Calu3 (cell line): ENCODE data around the gene CLCN4. TPM values are rescaled to one million over a fixed set of nuclear protein-coding genes. Genes with fewer than 3 reads are reported as not detected.

ENCODE experiments used
- BruUV-seq: library from RNA; stranded (reverse); fragments of 400-500 nt; replicated peaks from 2 replicates; lab custom pipeline; 2021; lab: Mats Ljungman, UMichigan
- CTCF ChIA-PET: fragments of 300-600 bp; sonication (Branson Sonifier 250); formaldehyde crosslinking; loops from one replicate; lab custom pipeline; 2022; ENCODE audit warnings: antibody characterized with exemption; lab: Charles Lee
- DNase-seq: peaks from one replicate; pipeline ENCODE4 v3.0.0; 2022
- H3K27ac Mint-ChIP-seq: one replicate; pipeline ENCODE4 v1.8.0; 2022; ENCODE audit warnings: mixed read lengths; ENCODE audit not compliant: unreplicated experiment
- H3K27me3 Mint-ChIP-seq: one replicate; pipeline ENCODE4 v1.8.0; 2022; ENCODE audit warnings: mixed read lengths; ENCODE audit not compliant: unreplicated experiment
- H3K36me3 Mint-ChIP-seq: one replicate; pipeline ENCODE4 v1.8.0; 2022; ENCODE audit warnings: mild to moderate bottlenecking, moderate library complexity, mixed read lengths; ENCODE audit not compliant: insufficient read depth, unreplicated experiment
- H3K4me1 Mint-ChIP-seq: one replicate; pipeline ENCODE4 v1.8.0; 2022; ENCODE audit warnings: mild to moderate bottlenecking, low read depth, mixed read lengths; ENCODE audit not compliant: unreplicated experiment
- H3K4me3 Mint-ChIP-seq: one replicate; pipeline ENCODE4 v1.8.0; 2022; ENCODE audit warnings: mild to moderate bottlenecking, low read depth, moderate library complexity, mixed read lengths; ENCODE audit not compliant: unreplicated experiment
- H3K9me3 Mint-ChIP-seq: one replicate; pipeline ENCODE4 v1.8.0; 2022; ENCODE audit warnings: low read depth, mixed read lengths; ENCODE audit not compliant: unreplicated experiment
- CTCF ChIP-seq: fragments of 200-600 bp; IDR thresholded peaks from one replicate; pipeline ENCODE4 v1.8.0; 2022; ENCODE audit warnings: antibody characterized with exemption; ENCODE audit not compliant: unreplicated experiment
- intact Hi-C: fragments of 100-400 bp; cut with micrococcal nuclease; formaldehyde crosslinking; loops from one replicate; pipeline ENCODE4 v1.10.0; 2022; ENCODE audit not compliant: unreplicated experiment
- total RNA-seq: library from RNA; stranded (reverse); gene quantifications from 2 replicates; pipeline ENCODE4 v1.2.3, GENCODE V29; 2022

The CLCN4 gene
- total RNA-seq, 1 experiment from 2014 or later: 13.3 TPM

GRCh38 chrX:10189317-10190268 is 32.8 kb downstream of the CLCN4 start:
- H3K36me3 Mint-ChIP-seq: no peaks in the 10 kb centered on the region
- peak; percentile 76 for DNase-seq
- H3K27me3 Mint-ChIP-seq: no peaks in the 10 kb centered on the region
- peak overlapping the region; percentile 73 for H3K27ac Mint-ChIP-seq
- TF ChIP-seq CTCF: peak; percentile 80
- intact Hi-C loops: loop anchor here (1.0 to 5.0 kb wide), 6 partner anchors 137 to 948 kb away; no protein-coding TSS in a partner anchor
- H3K9me3 Mint-ChIP-seq: no peaks in the 10 kb centered on the region
- H3K4me1 Mint-ChIP-seq: peaks cover 8% of the 10 kb centered on the region
- BruUV-seq: no TSS peak
- no peak overlapping the region for H3K4me3 Mint-ChIP-seq
- CTCF ChIA-PET: interaction anchor here (1.0 to 1.6 kb wide), 6 partner anchors 400 to 535 kb away, joined by 3 to 7 read pairs (median 4); no protein-coding TSS in a partner anchor

GRCh38 chrX:10190367-10190766 is 33.6 kb downstream of the CLCN4 start:
- Mint-ChIP-seq H3K27ac (no peak overlapping the region), H3K9me3 (no peaks in the 10 kb centered on the region), H3K27me3 (no peaks in the 10 kb centered on the region), H3K4me1 (peaks cover 8% of the 10 kb centered on the region), H3K4me3 (no peak overlapping the region), H3K36me3 (no peaks in the 10 kb centered on the region)
- DNase-seq: peak; percentile 24
- BruUV-seq: no TSS peak
- intact Hi-C loops: loop anchor here (1.0 to 5.0 kb wide), 6 partner anchors 136 to 947 kb away; no protein-coding TSS in a partner anchor
- CTCF ChIA-PET: interaction anchor here (0.6 to 1.6 kb wide), 9 partner anchors 325 to 534 kb away, joined by 3 to 7 read pairs (median 4); no protein-coding TSS in a partner anchor
- no peak for TF ChIP-seq CTCF

GRCh38 chrX:10193587-10193986 is 36.8 kb downstream of the CLCN4 start:
- CTCF ChIA-PET: no interaction called here

GRCh38 chrX:10195425-10195824 is 38.6 kb downstream of the CLCN4 start:
- no peak for TF ChIP-seq CTCF
- no peaks in the 10 kb centered on the region for H3K27me3 Mint-ChIP-seq
- CTCF ChIA-PET: no interaction called here
- no peak overlapping the region for H3K4me3 Mint-ChIP-seq
- no peak overlapping the region for H3K27ac Mint-ChIP-seq
- intact Hi-C loops: no loop called here
- no peaks in the 10 kb centered on the region for H3K9me3 Mint-ChIP-seq
- no TSS peak for BruUV-seq
- H3K36me3 Mint-ChIP-seq: no peaks in the 10 kb centered on the region
- DNase-seq: no peak
- H3K4me1 Mint-ChIP-seq: peaks cover 8% of the 10 kb centered on the region

More at GRCh38 chrX:10193587-10193986, 36.8 kb downstream of the CLCN4 start:
- Mint-ChIP-seq H3K27me3 (no peaks in the 10 kb centered on the region), H3K4me1 (peaks cover 8% of the 10 kb centered on the region), H3K36me3 (no peaks in the 10 kb centered on the region), H3K27ac (no peak overlapping the region), H3K4me3 (no peak overlapping the region), H3K9me3 (no peaks in the 10 kb centered on the region)
- DNase-seq: no peak
- no peak for TF ChIP-seq CTCF
- no TSS peak for BruUV-seq
- intact Hi-C loops: loop anchor here (5.0 kb wide), 1 partner anchor 424 kb away; no protein-coding TSS in a partner anchor
